Tibial artery (tissue), 4 donors: Measurements from ENCODE around the gene ICA1.

Experiments used
- DNase-seq, 2 donors: peaks; one replicate each; pipeline ENCODE4 v3.0.0-alpha.2; 2019
- H3K27ac ChIP-seq, 2 donors: fragments of 200-600 bp; sonication (generic) in 1 of 2; 1 replicate in 1 of 2; 2 replicates in 1 of 2; pipeline ENCODE4 v1.5.1; 2018 to 2019; ENCODE audit warnings: mild to moderate bottlenecking in 1 of 2
- H3K27me3 ChIP-seq, 2 donors: fragments of 200-600 bp; sonication (generic) in 1 of 2; one replicate each; pipeline versions ENCODE4 v1.5.1 to v1.6.0; 2016 to 2019
- H3K36me3 ChIP-seq, 3 donors: fragments of 200-600 bp; sonication (generic) in 2 of 3; one replicate each; pipeline ENCODE4 v1.5.1; 2016 to 2019; ENCODE audit warnings: mild to moderate bottlenecking in 2 of 3
- H3K4me1 ChIP-seq, 4 donors: fragments of 200-600 bp; sonication (generic) in 2 of 4; 1 replicate in 3 of 4; 2 replicates in 1 of 4; pipeline ENCODE4 v1.5.1; 2016 to 2019
- H3K4me3 ChIP-seq, 2 donors: fragments of 200-600 bp; sonication (generic) in 1 of 2; 1 replicate in 1 of 2; 2 replicates in 1 of 2; pipeline ENCODE4 v1.5.1; 2018 to 2019; ENCODE audit warnings: mild to moderate bottlenecking in 2 of 2
- H3K9me3 ChIP-seq, 3 donors: fragments of 200-600 bp; sonication (generic) in 1 of 3; one replicate each; pipeline ENCODE4 v1.5.1; 2016 to 2019
- CTCF ChIP-seq, 2 experiments: fragments of 200-600 bp in 1 of 2; fragments of 450-650 bp in 1 of 2; IDR thresholded peaks; one replicate each; pipeline ENCODE4 v1.5.1; 2017 to 2019; ENCODE audit warnings: antibody characterized with exemption in 2 of 2, mild to moderate bottlenecking in 1 of 2, moderate library complexity in 1 of 2
- intact Hi-C: fragments of 100-400 bp; cut with DNase I; formaldehyde crosslinking; loops from one replicate; pipeline ENCODE4 v1.15.0; 2023; ENCODE audit warnings: low total_unique reads

ICA1 gene

GRCh38 chr7:8085420-8085819 is 176.5 kb downstream of the ICA1 start:
- DNase-seq: no peak
- Histone ChIP-seq H3K27me3 (no peaks in the 10 kb centered on the region), H3K4me1 (no peaks in the 10 kb centered on the region), H3K4me3 (no peak overlapping the region), H3K36me3 (peaks cover 0 to 16% (median 13%) of the 10 kb centered on the region in 3 donors), H3K27ac (no peak overlapping the region), H3K9me3 (no peaks in the 10 kb centered on the region)
- intact Hi-C loops: no loop called here
- no peak for TF ChIP-seq CTCF (IDR thresholded peaks at IDR 0.05)

- no peak for TF ChIP-seq CTCF (IDR thresholded peaks at IDR 0.05)
- H3K27ac ChIP-seq: no peak overlapping the region
- H3K36me3 ChIP-seq: peaks cover 0 to 16% (median 13%) of the 10 kb centered on the region in 3 donors
- no peak overlapping the region for H3K4me3 ChIP-seq
- H3K4me1 ChIP-seq: no peaks in the 10 kb centered on the region
- no peaks in the 10 kb centered on the region for H3K9me3 ChIP-seq
- no peak for DNase-seq
- H3K27me3 ChIP-seq: no peaks in the 10 kb centered on the region
- intact Hi-C loops: no loop called here
Observed at GRCh38 chr7:8084836-8085235, 177.1 kb downstream of the ICA1 start.

- TF ChIP-seq CTCF (IDR thresholded peaks at IDR 0.05): no peak
- Histone ChIP-seq H3K27ac (no peak overlapping the region), H3K36me3 (peaks cover 0 to 16% (median 13%) of the 10 kb centered on the region in 3 donors), H3K27me3 (no peaks in the 10 kb centered on the region), H3K4me1 (no peaks in the 10 kb centered on the region), H3K9me3 (no peaks in the 10 kb centered on the region), H3K4me3 (no peak overlapping the region)
- DNase-seq: no peak
- intact Hi-C loops: no loop called here
Observed at GRCh38 chr7:8082762-8083161, 179.2 kb downstream of the ICA1 start.

GRCh38 chr7:8078418-8078817 is 183.5 kb downstream of the ICA1 start:
- Histone ChIP-seq H3K4me1 (no peaks in the 10 kb centered on the region), H3K9me3 (no peaks in the 10 kb centered on the region), H3K36me3 (no peaks in the 10 kb centered on the region), H3K27me3 (no peaks in the 10 kb centered on the region), H3K27ac (no peak overlapping the region), H3K4me3 (no peak overlapping the region)
- no peak for TF ChIP-seq CTCF (IDR thresholded peaks at IDR 0.05)
- intact Hi-C loops: no loop called here
- DNase-seq: no peak

- Histone ChIP-seq H3K4me3 (no peak overlapping the region), H3K36me3 (peaks cover 0 to 10% (median 0%) of the 10 kb centered on the region in 3 donors), H3K27me3 (no peaks in the 10 kb centered on the region), H3K27ac (no peak overlapping the region), H3K9me3 (no peaks in the 10 kb centered on the region), H3K4me1 (peaks cover 0 to 5% (median 2%) of the 10 kb centered on the region in 4 donors)
- TF ChIP-seq CTCF (IDR thresholded peaks at IDR 0.05): no peak
- DNase-seq: no peak
- intact Hi-C loops: no loop called here
Observed at GRCh38 chr7:8070451-8071180, 191.4 kb downstream of the ICA1 start.
